AG09309 (cell line): Measurements from ENCODE around the gene GPR137B.

Experiments used
- DNase-seq: peaks from one replicate; pipeline ENCODE4 v3.0.0-alpha.2; 2010; ENCODE audit warnings: low read depth
- H3K4me3 ChIP-seq: 2 replicates; pipeline ENCODE4 v1.5.1; 2011; ENCODE audit warnings: mild to moderate bottlenecking, low read depth, low read length, moderate library complexity; ENCODE audit not compliant: control insufficient read depth
- CTCF ChIP-seq: IDR thresholded peaks from 2 replicates; pipeline ENCODE4 v1.5.1; 2011; ENCODE audit warnings: mild to moderate bottlenecking, low read depth, low read length, inconsistent platforms; ENCODE audit not compliant: insufficient read depth, control insufficient read depth; ENCODE audit errors: missing control alignments

Gene GPR137B

GRCh38 chr1:236209185-236209584 is 66.8 kb downstream of the GPR137B start:
- no peak for DNase-seq
- TF ChIP-seq CTCF = no peak
- no peak overlapping the region for H3K4me3 ChIP-seq

DNA sequence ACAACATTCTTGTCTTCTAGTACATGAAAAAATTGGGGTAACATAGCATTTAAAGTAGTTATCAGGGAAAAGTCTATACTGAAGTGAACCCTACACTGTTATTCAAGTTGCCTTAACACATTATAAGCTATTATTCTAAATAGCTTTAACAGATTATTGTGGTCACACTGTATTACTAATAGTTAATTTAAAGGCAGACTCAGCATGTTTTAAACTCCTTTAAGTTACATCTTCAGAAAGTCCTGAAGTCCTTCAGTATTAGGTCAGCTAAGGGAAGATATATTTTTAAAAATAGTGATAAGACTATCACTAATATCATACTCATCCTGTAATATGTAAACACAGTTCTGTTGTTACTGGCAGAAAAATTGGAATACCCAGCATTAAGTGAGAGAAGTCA is 67.4 kb downstream of the GPR137B start:
- no peak for TF ChIP-seq CTCF
- no peak for DNase-seq
- no peak overlapping the region for H3K4me3 ChIP-seq

GRCh38 chr1:236211815-236212214 is 69.5 kb downstream of the GPR137B start:
- no peak for DNase-seq
- no peak overlapping the region for H3K4me3 ChIP-seq
- TF ChIP-seq CTCF = no peak

- no peak for TF ChIP-seq CTCF
- no peak for DNase-seq
- H3K4me3 ChIP-seq = no peak overlapping the region
Observed at GRCh38 chr1:236213534-236213933, 71.2 kb downstream of the GPR137B start.

DNA sequence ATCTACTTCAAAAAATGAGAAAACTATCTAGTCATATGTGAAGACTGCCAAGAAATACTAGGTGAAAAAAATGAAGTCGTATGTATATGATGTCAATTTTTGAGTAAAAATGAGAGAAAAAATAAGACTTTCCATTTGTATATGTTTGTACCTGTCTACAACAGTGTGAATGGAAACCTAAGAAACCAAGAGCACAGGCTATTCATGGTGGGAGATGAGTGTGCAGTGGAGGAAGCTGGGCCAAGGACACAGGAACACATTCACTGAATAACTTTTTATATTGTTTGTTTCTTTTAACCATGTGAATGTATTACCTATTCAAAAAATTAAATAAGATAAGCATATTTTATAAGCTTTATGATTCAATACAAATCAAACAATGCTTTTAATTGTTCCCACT is 72.4 kb downstream of the GPR137B start:
- H3K4me3 ChIP-seq = no peak overlapping the region
- DNase-seq = no peak
- no peak for TF ChIP-seq CTCF

- H3K4me3 ChIP-seq = no peak overlapping the region
- no peak for DNase-seq
- TF ChIP-seq CTCF = no peak
Observed at GRCh38 chr1:236220473-236220872, 78.1 kb downstream of the GPR137B start.

- no peak for DNase-seq
- TF ChIP-seq CTCF = no peak
- no peak overlapping the region for H3K4me3 ChIP-seq
Observed at GRCh38 chr1:236222632-236223031, 80.3 kb downstream of the GPR137B start.
